ENCODE measurements around the gene LINGO1.

DNA sequence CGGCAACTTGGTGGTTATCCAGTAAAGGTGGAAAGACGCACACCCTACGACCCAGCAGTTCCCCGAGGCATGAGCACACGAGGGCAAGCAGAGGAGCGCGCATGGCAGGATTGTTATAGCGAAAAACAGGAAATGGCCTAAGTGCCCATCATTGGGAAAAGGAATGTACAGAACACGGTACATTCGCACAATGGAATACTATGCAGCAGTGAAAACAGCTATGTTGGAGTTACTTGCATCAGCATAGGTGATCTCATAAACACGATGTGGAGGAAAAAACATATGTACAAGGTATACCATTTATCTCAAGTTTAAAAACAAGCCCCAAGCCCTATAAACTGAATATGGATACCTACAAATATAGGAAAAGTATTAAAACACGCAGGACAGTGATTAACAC is 6.7 kb upstream of the LINGO1 start:
- no peak for TF ChIP-seq CTCF (IDR thresholded peaks at IDR 0.05)
- TF ChIP-seq POLR2A (IDR thresholded peaks at IDR 0.05) = no peak

Data from adrenal gland (tissue), 5 donors.